Measurements from ENCODE around the gene OXA1L. TPM values are rescaled to one million over a fixed set of nuclear protein-coding genes. Genes with fewer than 3 reads are reported as not detected.
A peak's percentile ranks its signal among the peaks of the same experiment; 100 is the strongest.
"Not testable (repeated sequence)": the region's sequence is repeated elsewhere in the genome, so short reads cannot be mapped to it uniquely, and the experiment has no call there.

OXA1L gene
- total and polyA plus RNA-seq, 9 donors = 171 to 242 (median 198) TPM

DNA sequence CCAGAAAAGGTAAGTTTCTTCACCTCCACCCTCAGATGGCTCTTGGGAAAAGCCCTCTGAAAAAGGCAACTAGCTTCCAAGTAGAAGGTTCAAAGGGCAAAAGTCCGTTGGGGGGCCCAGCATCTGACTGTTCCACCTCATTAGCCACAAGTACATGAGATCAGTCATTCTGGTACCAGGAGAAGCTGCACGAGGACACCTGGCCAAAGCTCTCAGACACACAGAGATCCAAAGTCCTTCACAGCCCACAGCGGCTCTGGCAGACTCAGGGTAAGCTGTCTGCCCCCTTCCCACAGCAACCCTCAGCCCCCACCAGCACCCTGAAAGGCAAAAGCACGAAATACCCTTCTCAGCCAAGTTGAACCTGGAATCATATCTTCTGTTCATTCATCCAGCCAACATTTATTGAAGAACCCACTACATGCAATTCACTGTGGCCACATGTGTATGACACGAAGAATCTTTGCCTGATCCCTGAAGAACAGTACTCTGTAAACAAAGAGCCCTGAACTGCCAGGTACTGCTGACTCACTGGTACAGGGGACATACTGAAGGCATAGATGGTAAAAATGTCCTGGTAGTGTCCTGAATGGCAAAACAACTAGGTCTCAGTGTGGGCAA, 29.7 kb downstream of the OXA1L start:
- no peak for DNase-seq
- WGBS (ENCODE audit: insufficient coverage) = 35% methylated on average over 2 of the region's 5 CpGs
- Histone ChIP-seq H3K36me3 (ENCODE audit: control insufficient read depth, insufficient read depth, low read length) (no peaks in the 10 kb centered on the region), H3K4me1 (ENCODE audit: control insufficient read depth, insufficient read depth, low read length) (peaks cover 3% of the 10 kb centered on the region), H3K27ac (ENCODE audit: low read length) (no peak overlapping the region), H3K4me3 (ENCODE audit: low read length) (no peak overlapping the region), H3K9me3 (replicated peaks; ENCODE audit: control insufficient read depth, low read depth, low read length) (no peaks in the 10 kb centered on the region), H3K27me3 (ENCODE audit: control insufficient read depth, insufficient read depth, low read length) (peaks cover 2% of the 10 kb centered on the region)

DNA sequence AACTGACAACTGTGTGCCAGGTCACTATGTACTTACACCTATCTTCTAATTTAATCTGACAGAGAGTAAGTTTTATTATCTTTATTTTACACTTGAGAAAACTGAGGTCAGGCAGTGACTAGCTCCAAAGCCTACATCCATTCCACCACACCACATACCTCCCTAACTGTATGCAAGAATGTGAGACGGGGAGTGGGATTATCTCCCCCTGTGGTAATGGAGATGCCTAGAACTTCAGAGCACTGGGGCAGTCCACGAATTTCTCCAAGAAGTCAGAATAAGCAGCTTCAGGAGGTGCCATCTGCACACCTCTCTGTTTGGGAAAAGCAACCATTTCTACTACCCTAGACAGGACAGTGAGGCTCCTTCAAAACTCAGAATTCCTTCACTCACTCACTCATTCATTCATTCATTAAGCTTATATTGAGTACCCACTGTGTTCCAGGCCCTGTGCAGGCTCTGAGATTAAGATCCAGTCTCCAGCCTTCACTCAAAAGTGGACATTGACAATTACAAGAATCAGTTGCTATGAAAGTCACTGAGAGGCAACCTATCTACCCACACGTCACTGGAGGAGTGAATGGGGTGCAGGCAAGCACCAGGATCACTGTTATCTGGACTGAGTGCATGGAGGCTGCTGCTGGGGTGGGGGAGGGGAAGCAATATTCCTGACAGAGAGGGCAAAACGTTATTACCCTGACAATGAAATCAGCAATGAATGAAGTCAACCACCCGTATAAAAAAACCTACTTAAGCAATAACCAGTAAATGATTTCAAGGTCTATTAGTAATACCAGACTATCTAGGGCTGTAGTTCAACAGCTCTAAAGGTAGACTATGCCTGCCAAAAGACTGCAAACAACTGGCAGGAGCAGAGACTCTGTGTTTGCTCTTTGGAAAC, 30.8 kb downstream of the OXA1L start:
- H3K4me3 ChIP-seq (ENCODE audit: low read length) = no peak overlapping the region
- H3K9me3 ChIP-seq (replicated peaks; ENCODE audit: control insufficient read depth, low read depth, low read length) = no peaks in the 10 kb centered on the region

DNA sequence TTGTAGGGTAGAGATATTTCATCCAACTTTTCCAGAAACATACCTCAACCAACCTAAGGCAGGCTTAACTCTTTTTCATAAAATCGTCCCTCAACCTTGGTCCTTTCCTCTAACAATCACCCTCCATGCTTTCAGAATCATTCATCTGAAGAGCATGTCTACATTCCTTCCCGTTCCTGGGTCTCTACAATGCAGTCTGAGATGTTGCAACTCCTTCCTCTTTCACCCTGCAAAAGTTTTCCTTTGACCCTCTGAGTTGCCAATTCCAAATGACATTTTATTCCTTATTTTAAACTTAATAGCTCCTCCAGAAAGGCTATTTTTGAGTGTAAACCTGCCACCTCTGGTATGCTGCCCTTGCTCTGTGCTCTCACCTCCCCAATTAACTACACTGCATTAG, 32.0 kb downstream of the OXA1L start:
- DNase-seq = peak; percentile 36
- Histone ChIP-seq H3K9me3 (replicated peaks; ENCODE audit: control insufficient read depth, low read depth, low read length) (no peaks in the 10 kb centered on the region), H3K36me3 (ENCODE audit: control insufficient read depth, insufficient read depth, low read length) (no peaks in the 10 kb centered on the region), H3K27me3 (ENCODE audit: control insufficient read depth, insufficient read depth, low read length) (peaks cover 2% of the 10 kb centered on the region), H3K4me3 (ENCODE audit: low read length) (no peak overlapping the region), H3K27ac (ENCODE audit: low read length) (no peak overlapping the region), H3K4me1 (ENCODE audit: control insufficient read depth, insufficient read depth, low read length) (no peaks in the 10 kb centered on the region)
- 69% methylated on average over 2 of the region's 2 CpGs for WGBS (ENCODE audit: insufficient coverage)

More for the DNA sequence above, 30.8 kb downstream of the OXA1L start:
- H3K27me3 ChIP-seq (ENCODE audit: control insufficient read depth, insufficient read depth, low read length) = peaks cover 2% of the 10 kb centered on the region
- H3K36me3 ChIP-seq (ENCODE audit: control insufficient read depth, insufficient read depth, low read length) = no peaks in the 10 kb centered on the region
- H3K27ac ChIP-seq (ENCODE audit: low read length) = no peak overlapping the region
- DNase-seq = no peak
- no peaks in the 10 kb centered on the region for H3K4me1 ChIP-seq (ENCODE audit: control insufficient read depth, insufficient read depth, low read length)
- WGBS (ENCODE audit: insufficient coverage) = 80% methylated on average over 1 of the region's 5 CpGs

DNA sequence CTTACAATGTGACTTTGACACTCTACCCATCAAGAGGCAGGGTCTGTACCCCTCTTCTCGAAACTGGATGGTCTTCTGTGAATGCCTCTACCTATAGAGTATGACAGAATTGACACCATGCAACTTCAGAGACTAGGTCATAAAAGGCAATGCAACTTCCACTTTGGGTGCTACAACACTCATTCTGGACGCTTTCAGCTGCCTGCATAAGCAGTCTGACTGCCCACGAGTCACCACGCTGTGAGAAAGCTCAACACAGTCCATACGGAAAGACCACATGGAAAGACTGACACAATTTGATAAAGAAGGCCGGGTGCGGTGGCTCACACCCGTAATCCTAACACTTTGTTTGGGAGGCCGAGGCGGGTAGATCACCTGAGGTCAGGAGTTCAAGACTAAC, 33.9 kb downstream of the OXA1L start:
- peak; percentile 25 for DNase-seq
- no peak overlapping the region for H3K27ac ChIP-seq (ENCODE audit: low read length)
- H3K4me3 ChIP-seq (ENCODE audit: low read length) = no peak overlapping the region
- 86% methylated on average over 7 of the region's 10 CpGs for WGBS (ENCODE audit: insufficient coverage)
- H3K27me3 ChIP-seq (ENCODE audit: control insufficient read depth, insufficient read depth, low read length) = peaks cover 2% of the 10 kb centered on the region
- no peaks in the 10 kb centered on the region for H3K4me1 ChIP-seq (ENCODE audit: control insufficient read depth, insufficient read depth, low read length)
- no peaks in the 10 kb centered on the region for H3K9me3 ChIP-seq (replicated peaks; ENCODE audit: control insufficient read depth, low read depth, low read length)
- no peaks in the 10 kb centered on the region for H3K36me3 ChIP-seq (ENCODE audit: control insufficient read depth, insufficient read depth, low read length)

DNA sequence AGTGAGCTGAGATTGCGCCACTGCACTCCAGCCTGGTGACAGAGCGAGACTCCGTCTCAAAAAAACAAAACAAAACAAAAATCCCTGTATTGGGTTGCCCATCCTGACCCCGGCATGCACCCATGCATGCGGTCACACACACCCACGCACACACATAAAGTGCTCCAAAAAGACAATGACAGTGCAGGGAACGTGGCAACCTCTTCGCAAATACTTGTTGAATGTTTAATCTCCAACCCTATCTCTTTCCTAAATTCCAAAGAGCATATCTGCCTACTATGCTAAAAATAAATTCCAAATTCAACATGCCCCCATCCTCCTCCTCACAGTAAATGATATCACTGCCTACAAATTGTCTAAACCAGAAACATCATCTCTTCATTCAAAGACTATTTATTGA, 35.2 kb downstream of the OXA1L start:
- no peaks in the 10 kb centered on the region for H3K9me3 ChIP-seq (replicated peaks; ENCODE audit: control insufficient read depth, low read depth, low read length)
- H3K27me3 ChIP-seq (ENCODE audit: control insufficient read depth, insufficient read depth, low read length) = no peaks in the 10 kb centered on the region
- whole genome bisulfite sequencing (ENCODE audit: insufficient coverage) = 77% methylated on average over 6 of the region's 8 CpGs
- H3K36me3 ChIP-seq (ENCODE audit: control insufficient read depth, insufficient read depth, low read length) = no peaks in the 10 kb centered on the region
- H3K27ac ChIP-seq (ENCODE audit: low read length) = no peak overlapping the region
- DNase-seq = no peak
- H3K4me1 ChIP-seq (ENCODE audit: control insufficient read depth, insufficient read depth, low read length) = no peaks in the 10 kb centered on the region
- no peak overlapping the region for H3K4me3 ChIP-seq (ENCODE audit: low read length)

DNA sequence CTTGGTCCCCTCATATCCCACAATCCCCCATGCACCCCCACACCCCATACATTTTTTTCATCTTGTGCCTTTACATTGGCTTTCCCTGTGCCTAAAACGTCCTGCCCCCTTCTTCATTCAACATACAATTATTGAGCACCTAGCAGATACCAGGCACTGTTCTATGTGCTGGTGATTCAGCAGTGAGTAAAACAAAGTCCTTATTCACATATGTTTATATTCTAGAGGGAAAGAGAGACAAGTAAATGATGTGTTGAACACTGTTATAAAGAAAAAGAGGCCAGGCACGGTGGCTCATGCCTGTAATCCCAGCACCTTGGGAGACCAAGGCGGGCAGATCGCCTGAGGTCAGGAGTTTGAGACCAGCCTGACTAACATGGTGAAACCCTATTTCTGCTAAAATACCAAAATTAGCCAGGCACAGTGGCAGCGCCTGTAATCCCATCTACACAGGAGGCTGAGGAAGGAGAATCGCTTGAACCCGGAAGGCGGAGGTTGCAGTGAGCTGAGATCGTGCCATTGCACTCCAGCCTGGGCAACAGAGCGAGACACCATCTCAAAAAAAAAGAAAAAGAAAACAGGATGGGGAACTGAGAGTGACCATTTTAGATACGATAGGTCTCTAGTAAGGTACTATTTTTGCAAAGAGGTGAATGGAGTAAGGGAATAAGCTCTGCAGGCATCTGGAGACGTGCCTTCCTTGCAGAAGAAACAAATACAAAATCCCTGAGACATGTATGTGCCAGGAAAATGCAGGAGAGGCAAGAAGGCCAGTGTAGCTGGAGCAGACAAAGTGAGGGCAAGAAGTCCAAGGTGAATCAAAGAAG, 36.6 kb downstream of the OXA1L start:
- Histone ChIP-seq H3K4me3 (ENCODE audit: low read length) (no peak overlapping the region), H3K27me3 (ENCODE audit: control insufficient read depth, insufficient read depth, low read length) (no peaks in the 10 kb centered on the region), H3K9me3 (replicated peaks; ENCODE audit: control insufficient read depth, low read depth, low read length) (no peaks in the 10 kb centered on the region), H3K36me3 (ENCODE audit: control insufficient read depth, insufficient read depth, low read length) (no peaks in the 10 kb centered on the region), H3K27ac (ENCODE audit: low read length) (no peak overlapping the region), H3K4me1 (ENCODE audit: control insufficient read depth, insufficient read depth, low read length) (no peaks in the 10 kb centered on the region)
- 85% methylated on average over 7 of the region's 12 CpGs for WGBS (ENCODE audit: insufficient coverage)
- no peak for DNase-seq

DNA sequence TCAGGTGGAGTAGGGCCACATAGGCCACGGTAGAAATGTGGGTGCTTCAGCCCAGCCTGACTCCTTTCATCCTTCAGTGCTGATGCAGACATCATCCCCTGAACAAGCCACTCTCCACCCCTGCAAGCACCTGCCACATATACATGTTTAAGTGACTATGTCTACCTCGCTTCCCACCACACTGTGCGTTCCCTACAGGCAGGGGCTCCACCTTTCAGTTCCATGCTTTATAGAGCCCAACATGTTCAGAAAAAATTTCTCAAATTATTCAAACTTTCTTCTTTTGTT, 37.1 kb downstream of the OXA1L start:
- Histone ChIP-seq H3K27ac (ENCODE audit: low read length) (no peak overlapping the region), H3K4me3 (ENCODE audit: low read length) (no peak overlapping the region), H3K27me3 (ENCODE audit: control insufficient read depth, insufficient read depth, low read length) (no peaks in the 10 kb centered on the region), H3K36me3 (ENCODE audit: control insufficient read depth, insufficient read depth, low read length) (no peaks in the 10 kb centered on the region), H3K4me1 (ENCODE audit: control insufficient read depth, insufficient read depth, low read length) (no peaks in the 10 kb centered on the region), H3K9me3 (replicated peaks; ENCODE audit: control insufficient read depth, low read depth, low read length) (no peaks in the 10 kb centered on the region)
- no peak for DNase-seq
- WGBS (ENCODE audit: insufficient coverage) = 100% methylated on average over 2 of the region's 3 CpGs

DNA sequence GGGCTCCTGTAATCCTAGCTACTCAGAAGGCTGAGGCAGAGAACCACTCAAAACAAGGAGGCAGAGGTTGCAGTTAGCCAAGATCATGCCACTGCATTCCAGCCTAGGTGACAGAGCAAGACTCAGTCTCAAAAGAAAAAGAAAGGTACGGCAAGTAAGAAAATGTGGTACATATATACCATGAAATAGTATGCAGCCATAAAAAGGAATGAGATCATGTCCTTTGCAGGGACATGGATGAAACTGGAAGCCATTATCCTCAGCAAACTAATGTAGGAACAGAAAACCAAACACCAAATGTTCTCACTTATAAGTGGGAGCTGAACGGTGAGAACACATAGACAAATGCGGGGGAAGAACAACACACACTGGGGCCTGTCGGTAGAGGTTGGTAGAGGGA, 38.7 kb downstream of the OXA1L start:
- H3K9me3 ChIP-seq (replicated peaks; ENCODE audit: control insufficient read depth, low read depth, low read length); H3K36me3 ChIP-seq (ENCODE audit: control insufficient read depth, insufficient read depth, low read length); H3K4me1 ChIP-seq (ENCODE audit: control insufficient read depth, insufficient read depth, low read length); H3K27ac ChIP-seq (ENCODE audit: low read length); H3K27me3 ChIP-seq (ENCODE audit: control insufficient read depth, insufficient read depth, low read length); H3K4me3 ChIP-seq (ENCODE audit: low read length); DNase-seq: not testable (repeated sequence)
- 100% methylated on average over 2 of the region's 4 CpGs for WGBS (ENCODE audit: insufficient coverage)

DNA sequence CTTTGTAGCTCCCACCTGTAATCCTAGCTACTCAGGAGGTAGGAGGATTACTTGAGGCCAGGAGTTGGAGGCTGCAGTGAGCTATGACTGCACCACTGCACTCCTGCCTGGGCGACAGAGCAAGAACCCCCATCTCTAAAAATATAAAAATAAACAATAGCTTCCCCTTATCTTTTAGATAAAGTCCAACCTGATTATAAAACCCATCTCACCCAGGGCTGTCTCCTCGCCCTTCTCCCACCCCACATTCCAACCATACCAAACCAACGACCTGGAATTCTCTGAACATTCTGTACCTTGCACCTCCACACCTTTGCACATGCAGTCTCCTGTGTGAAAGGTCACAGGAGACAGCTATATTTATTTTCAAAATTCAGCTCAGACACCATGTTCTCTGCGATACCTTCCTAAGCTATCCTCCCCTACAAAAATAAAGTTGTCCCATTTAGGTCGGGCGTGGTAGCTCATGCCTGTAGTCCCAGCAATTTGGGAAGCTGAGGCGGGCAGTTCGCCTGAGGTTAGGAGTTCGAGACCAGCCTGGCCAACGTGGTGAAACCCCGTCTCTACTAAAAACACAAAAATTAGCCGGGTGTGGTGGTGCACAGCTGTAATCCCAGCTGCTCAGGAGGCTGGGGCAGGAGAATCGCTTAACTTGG, 41.1 kb downstream of the OXA1L start:
- H3K36me3 ChIP-seq (ENCODE audit: control insufficient read depth, insufficient read depth, low read length) = peaks cover 2% of the 10 kb centered on the region
- no peak for DNase-seq
- no peaks in the 10 kb centered on the region for H3K9me3 ChIP-seq (replicated peaks; ENCODE audit: control insufficient read depth, low read depth, low read length)
- H3K4me1 ChIP-seq (ENCODE audit: control insufficient read depth, insufficient read depth, low read length) = peaks cover 4% of the 10 kb centered on the region
- 73% methylated on average over 7 of the region's 13 CpGs for WGBS (ENCODE audit: insufficient coverage)
- H3K27me3 ChIP-seq (ENCODE audit: control insufficient read depth, insufficient read depth, low read length) = no peaks in the 10 kb centered on the region
- H3K4me3 ChIP-seq (ENCODE audit: low read length) = no peak overlapping the region
- H3K27ac ChIP-seq (ENCODE audit: low read length) = no peak overlapping the region
